ENCODE measurements around the gene PSMC5. TPM values are rescaled to one million over a fixed set of nuclear protein-coding genes. Genes with fewer than 3 reads are reported as not detected.

The PSMC5 gene
- total RNA-seq, 1 donor from 2014 or later: 50.5 TPM

- no peaks in the 10 kb centered on the region for H3K27me3 ChIP-seq (ENCODE audit: control insufficient read depth, insufficient read depth, low read length)
- no peak overlapping the region for H3K4me3 ChIP-seq (ENCODE audit: low read depth, low read length)
- no peak for TF ChIP-seq CTCF (IDR thresholded peaks at IDR 0.05; ENCODE audit: insufficient read depth, low read length, severe bottlenecking)
- no peak for FAIRE-seq
- H3K36me3 ChIP-seq (ENCODE audit: control insufficient read depth, insufficient read depth, low read length): peaks cover 27% of the 10 kb centered on the region
- no peak for DNase-seq (ENCODE audit: low read depth)
Observed at GRCh38 chr17:63837480-63837879, 10.2 kb downstream of the PSMC5 start.

- H3K27me3 ChIP-seq (ENCODE audit: control insufficient read depth, insufficient read depth, low read length): no peaks in the 10 kb centered on the region
- FAIRE-seq: no peak
- no peak for TF ChIP-seq CTCF (IDR thresholded peaks at IDR 0.05; ENCODE audit: insufficient read depth, low read length, severe bottlenecking)
- DNase-seq (ENCODE audit: low read depth): no peak
- peaks cover 24% of the 10 kb centered on the region for H3K36me3 ChIP-seq (ENCODE audit: control insufficient read depth, insufficient read depth, low read length)
- no peak overlapping the region for H3K4me3 ChIP-seq (ENCODE audit: low read depth, low read length)
Observed at GRCh38 chr17:63837962-63838600, 10.8 kb downstream of the PSMC5 start.

- FAIRE-seq: no peak
- peak; percentile 74 for DNase-seq (ENCODE audit: low read depth)
- Histone ChIP-seq H3K4me3 (ENCODE audit: low read depth, low read length) (no peak overlapping the region), H3K27me3 (ENCODE audit: control insufficient read depth, insufficient read depth, low read length) (no peaks in the 10 kb centered on the region), H3K36me3 (ENCODE audit: control insufficient read depth, insufficient read depth, low read length) (peaks cover 18% of the 10 kb centered on the region)
- TF ChIP-seq CTCF (IDR thresholded peaks at IDR 0.05; ENCODE audit: insufficient read depth, low read length, severe bottlenecking): no peak
Observed at GRCh38 chr17:63838631-63839171, 11.5 kb downstream of the PSMC5 start.

- no peak for DNase-seq (ENCODE audit: low read depth)
Observed at GRCh38 chr17:63840591-63841349, 13.5 kb downstream of the PSMC5 start.

More at GRCh38 chr17:63840591-63841349, 13.5 kb downstream of the PSMC5 start:
- H3K36me3 ChIP-seq (ENCODE audit: control insufficient read depth, insufficient read depth, low read length): peaks cover 7% of the 10 kb centered on the region
- H3K4me3 ChIP-seq (ENCODE audit: low read depth, low read length): peak overlapping the region; percentile 90
- no peak for TF ChIP-seq CTCF (IDR thresholded peaks at IDR 0.05; ENCODE audit: insufficient read depth, low read length, severe bottlenecking)
- no peaks in the 10 kb centered on the region for H3K27me3 ChIP-seq (ENCODE audit: control insufficient read depth, insufficient read depth, low read length)
- no peak for FAIRE-seq

Data from bronchial epithelial cell (primary cell).